Measurements from ENCODE around the gene ZNF888. TPM values are rescaled to one million over a fixed set of nuclear protein-coding genes. Genes with fewer than 3 reads are reported as not detected.

The ZNF888 gene
- polyA plus RNA-seq (2013, experiment 1 of 2): 0.79 TPM
- 0.84 TPM for polyA plus RNA-seq (2013, experiment 2 of 2)

- peak within 1 kb of the TSS in 1 of 2 experiments; percentile 78 for H3K23ac ChIP-seq (ENCODE audit: low read length in 2 of 2)
- WGBS: 7% methylated on average over 31 of the region's 55 CpGs
- H2BK5ac ChIP-seq (ENCODE audit: low read depth, low read length, poor library complexity, severe bottlenecking): peak within 1 kb of the TSS; percentile 9
- H3K9ac ChIP-seq (ENCODE audit: low read length): peak within 1 kb of the TSS; percentile 97
- no peaks in the 10 kb centered on the region for H3K9me3 ChIP-seq (ENCODE audit: control insufficient read depth, low read length)
- peak within 1 kb of the TSS; percentile 88 for H2AFZ ChIP-seq (ENCODE audit: low read depth, low read length)
- peaks cover 6% of the 10 kb centered on the region for H3K79me1 ChIP-seq (replicated peaks; ENCODE audit: low read length, poor library complexity, severe bottlenecking)
- H3K14ac ChIP-seq (ENCODE audit: low read length in 2 of 2): peak within 1 kb of the TSS in 1 of 2 experiments; percentile 81
- no peaks in the 10 kb centered on the region for H3K27me3 ChIP-seq (ENCODE audit: control insufficient read depth in 1 of 2, insufficient read depth in 1 of 2, low read length in 2 of 2)
- H3K4me3 ChIP-seq (ENCODE audit: insufficient read depth in 1 of 2, low read depth in 1 of 2, low read length in 2 of 2): peak within 1 kb of the TSS; percentile 64 to 96
- peaks cover 7% of the 10 kb centered on the region for H3K4me1 ChIP-seq (ENCODE audit: control insufficient read depth, insufficient read depth, low read depth, low read length)
- H3K27ac ChIP-seq (ENCODE audit: low read length, poor library complexity, severe bottlenecking): peak within 1 kb of the TSS; percentile 84
- H4K8ac ChIP-seq (ENCODE audit: low read length): peak within 1 kb of the TSS; percentile 2
- H2AK5ac ChIP-seq (ENCODE audit: low read length, severe bottlenecking): no peak within 1 kb of the TSS
- H4K91ac ChIP-seq (ENCODE audit: low read length): no peak within 1 kb of the TSS
- peaks cover 1 to 11% of the 10 kb centered on the region in 2 experiments for H3K36me3 ChIP-seq (ENCODE audit: control insufficient read depth in 1 of 2, insufficient read depth in 2 of 2, low read depth in 1 of 2, low read length in 2 of 2)
- peak within 1 kb of the TSS in 1 of 2 experiments; percentile 93 for H3K4ac ChIP-seq (ENCODE audit: low read depth in 1 of 2, low read length in 2 of 2)
- H2BK15ac ChIP-seq (ENCODE audit: low read depth, poor library complexity, severe bottlenecking): no peak within 1 kb of the TSS
- peak within 1 kb of the TSS; percentile 99 for H3K4me2 ChIP-seq (ENCODE audit: low read length, poor library complexity, severe bottlenecking)
- H2BK120ac ChIP-seq (ENCODE audit: low read depth, low read length): no peak within 1 kb of the TSS
- peak; percentile 87 for DNase-seq
- H2BK12ac ChIP-seq (ENCODE audit: low read length in 2 of 2): peak within 1 kb of the TSS in 1 of 2 experiments; percentile 3
- peak within 1 kb of the TSS; percentile 15 to 93 for H3K18ac ChIP-seq (ENCODE audit: low read depth in 1 of 2, low read length in 2 of 2)
Measured at GRCh38 chr19:52922841-52923777, at the start of gene ZNF888. Gene ZNF888, minus strand, starts transcription at chr19:52923428. Its CDS starts 5,555 bp downstream, at chr19:52917873.

DNA sequence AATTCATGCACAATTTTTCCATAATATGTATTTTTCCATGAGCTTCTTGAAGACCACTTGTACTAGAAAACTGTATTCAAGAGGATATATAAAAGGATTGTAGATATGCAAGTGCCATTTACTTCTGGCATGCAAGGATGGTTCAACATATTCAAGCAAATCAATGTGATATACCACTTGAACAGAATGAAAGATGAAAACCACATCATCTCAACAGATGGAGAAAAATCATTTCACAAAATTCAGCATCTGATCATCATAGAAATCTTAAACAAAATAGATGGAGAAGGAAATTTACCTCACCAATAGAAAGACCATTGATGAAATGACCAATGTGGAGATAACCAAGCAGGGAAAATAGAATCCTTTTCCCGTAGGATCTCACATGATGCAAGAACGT lies 44.5 kb upstream of the ZNF888 start:
- no peak overlapping the region for H4K91ac ChIP-seq (ENCODE audit: low read length)
- no peak overlapping the region for H3K23ac ChIP-seq (ENCODE audit: low read length in 2 of 2)
- H3K9ac ChIP-seq (ENCODE audit: low read length): no peak overlapping the region
- H4K8ac ChIP-seq (ENCODE audit: low read length): no peak overlapping the region
- H3K4me1 ChIP-seq (ENCODE audit: control insufficient read depth, insufficient read depth, low read depth, low read length): peaks cover 2% of the 10 kb centered on the region
- no peak overlapping the region for H3K18ac ChIP-seq (ENCODE audit: low read depth in 1 of 2, low read length in 2 of 2)
- 82% methylated on average over 2 of the region's 2 CpGs for WGBS
- H3K4ac ChIP-seq (ENCODE audit: low read depth in 1 of 2, low read length in 2 of 2): no peak overlapping the region
- H3K14ac ChIP-seq (ENCODE audit: low read length in 2 of 2): no peak overlapping the region
- peaks cover 35% of the 10 kb centered on the region for H3K9me3 ChIP-seq (ENCODE audit: control insufficient read depth, low read length)
- no peak overlapping the region for H2AFZ ChIP-seq (ENCODE audit: low read depth, low read length)
- no peak overlapping the region for H3K27ac ChIP-seq (ENCODE audit: low read length, poor library complexity, severe bottlenecking)
- no peak overlapping the region for H3K4me3 ChIP-seq (ENCODE audit: insufficient read depth in 1 of 2, low read depth in 1 of 2, low read length in 2 of 2)
- no peak overlapping the region for H3K4me2 ChIP-seq (ENCODE audit: low read length, poor library complexity, severe bottlenecking)
- H3K36me3 ChIP-seq (ENCODE audit: control insufficient read depth in 1 of 2, insufficient read depth in 2 of 2, low read depth in 1 of 2, low read length in 2 of 2): peaks cover 3 to 13% of the 10 kb centered on the region in 2 experiments
- no peak overlapping the region for H2BK12ac ChIP-seq (ENCODE audit: low read length in 2 of 2)
- DNase-seq: no peak
- H2BK120ac ChIP-seq (ENCODE audit: low read depth, low read length): no peak overlapping the region
- H2BK15ac ChIP-seq (ENCODE audit: low read depth, poor library complexity, severe bottlenecking): no peak overlapping the region
- no peak overlapping the region for H2AK5ac ChIP-seq (ENCODE audit: low read length, severe bottlenecking)
- H2BK5ac ChIP-seq (ENCODE audit: low read depth, low read length, poor library complexity, severe bottlenecking): no peak overlapping the region
- H3K27me3 ChIP-seq (ENCODE audit: control insufficient read depth in 1 of 2, insufficient read depth in 1 of 2, low read length in 2 of 2): no peaks in the 10 kb centered on the region
- no peaks in the 10 kb centered on the region for H3K79me1 ChIP-seq (replicated peaks; ENCODE audit: low read length, poor library complexity, severe bottlenecking)

- peaks cover 23% of the 10 kb centered on the region for H3K79me1 ChIP-seq (replicated peaks; ENCODE audit: low read length, poor library complexity, severe bottlenecking)
- no peak overlapping the region for H3K18ac ChIP-seq (ENCODE audit: low read depth in 1 of 2, low read length in 2 of 2)
- peak overlapping the region; percentile 74 for H4K8ac ChIP-seq (ENCODE audit: low read length)
- no peak overlapping the region for H3K14ac ChIP-seq (ENCODE audit: low read length in 2 of 2)
- H2BK12ac ChIP-seq (ENCODE audit: low read length in 2 of 2): no peak overlapping the region
- H3K27me3 ChIP-seq (ENCODE audit: control insufficient read depth in 1 of 2, insufficient read depth in 1 of 2, low read length in 2 of 2): no peaks in the 10 kb centered on the region
- peaks cover 3% of the 10 kb centered on the region for H3K4me1 ChIP-seq (ENCODE audit: control insufficient read depth, insufficient read depth, low read depth, low read length)
- peak overlapping the region; percentile 89 for H3K9ac ChIP-seq (ENCODE audit: low read length)
- no peak overlapping the region for H2BK5ac ChIP-seq (ENCODE audit: low read depth, low read length, poor library complexity, severe bottlenecking)
- H3K27ac ChIP-seq (ENCODE audit: low read length, poor library complexity, severe bottlenecking): peak overlapping the region; percentile 52
- no peak overlapping the region for H2BK120ac ChIP-seq (ENCODE audit: low read depth, low read length)
- H3K4me3 ChIP-seq (ENCODE audit: insufficient read depth in 1 of 2, low read depth in 1 of 2, low read length in 2 of 2): peak overlapping the region; percentile 49 to 97
- H2AK5ac ChIP-seq (ENCODE audit: low read length, severe bottlenecking): no peak overlapping the region
- H3K36me3 ChIP-seq (ENCODE audit: control insufficient read depth in 1 of 2, insufficient read depth in 2 of 2, low read depth in 1 of 2, low read length in 2 of 2): peaks cover 8 to 24% of the 10 kb centered on the region in 2 experiments
- H3K4me2 ChIP-seq (ENCODE audit: low read length, poor library complexity, severe bottlenecking): peak overlapping the region; percentile 83
- peaks cover 21% of the 10 kb centered on the region for H3K9me3 ChIP-seq (ENCODE audit: control insufficient read depth, low read length)
- peak overlapping the region; percentile 56 for H2AFZ ChIP-seq (ENCODE audit: low read depth, low read length)
- no peak for DNase-seq
- WGBS: 0% methylated on average over 10 of the region's 12 CpGs
- no peak overlapping the region for H2BK15ac ChIP-seq (ENCODE audit: low read depth, poor library complexity, severe bottlenecking)
- H3K23ac ChIP-seq (ENCODE audit: low read length in 2 of 2): no peak overlapping the region
- H3K4ac ChIP-seq (ENCODE audit: low read depth in 1 of 2, low read length in 2 of 2): no peak overlapping the region
- H4K91ac ChIP-seq (ENCODE audit: low read length): no peak overlapping the region
Measured at GRCh38 chr19:52963247-52963618, 40.0 kb upstream of the ZNF888 start.

Data from mesenchymal stem cell (in vitro differentiated cells and primary cell).